GM18868 (cell line): ENCODE measurements around the gene ELOVL5.
A peak's percentile ranks its signal among the peaks of the same experiment; 100 is the strongest.
"Not testable (repeated sequence)": the region's sequence is repeated elsewhere in the genome, so short reads cannot be mapped to it uniquely, and the experiment has no call there.

ENCODE experiments used
- ATAC-seq: cut with Tn5 transposase; IDR thresholded peaks from one replicate; pipeline ENCODE4 v1.9.1; 2021; ENCODE audit warnings: mild to moderate bottlenecking, moderate library complexity; ENCODE audit not compliant: unreplicated experiment

The ELOVL5 gene

GRCh38 chr6:53309059-53309900 lies 39.5 kb downstream of the ELOVL5 start:
- ATAC-seq = peak; percentile 51

GRCh38 chr6:53306819-53307347 lies 41.9 kb downstream of the ELOVL5 start:
- peak; percentile 79 for ATAC-seq

GRCh38 chr6:53306217-53306616 lies 42.5 kb downstream of the ELOVL5 start:
- not testable (repeated sequence) for ATAC-seq

GRCh38 chr6:53305506-53306005 lies 43.2 kb downstream of the ELOVL5 start:
- not testable (repeated sequence) for ATAC-seq

- ATAC-seq = not testable (repeated sequence)
Measured at GRCh38 chr6:53304953-53305352, 43.8 kb downstream of the ELOVL5 start.

- ATAC-seq = no peak
Measured at GRCh38 chr6:53302678-53303360, 45.9 kb downstream of the ELOVL5 start.

- ATAC-seq = no peak
Measured at GRCh38 chr6:53301801-53302537, 46.8 kb downstream of the ELOVL5 start.

- ATAC-seq = peak; percentile 43
Measured at GRCh38 chr6:53300656-53301551, 47.8 kb downstream of the ELOVL5 start.

- ATAC-seq = no peak
Measured at GRCh38 chr6:53299331-53300005, 49.3 kb downstream of the ELOVL5 start.

GRCh38 chr6:53297004-53297403 lies 51.7 kb downstream of the ELOVL5 start:
- ATAC-seq = no peak

GRCh38 chr6:53295176-53295575 lies 53.6 kb downstream of the ELOVL5 start:
- no peak for ATAC-seq

- ATAC-seq = no peak
Measured at GRCh38 chr6:53294611-53295010, 54.1 kb downstream of the ELOVL5 start.

GRCh38 chr6:53294095-53294494 lies 54.7 kb downstream of the ELOVL5 start:
- ATAC-seq = no peak

- ATAC-seq = no peak
Measured at GRCh38 chr6:53293691-53294090, 55.1 kb downstream of the ELOVL5 start.

GRCh38 chr6:53290537-53291510 lies 57.9 kb downstream of the ELOVL5 start:
- no peak for ATAC-seq

- ATAC-seq = no peak
Measured at GRCh38 chr6:53287336-53288225, 61.2 kb downstream of the ELOVL5 start.

- no peak for ATAC-seq
Measured at GRCh38 chr6:53284901-53285300, 63.8 kb downstream of the ELOVL5 start.
